Stomach (tissue), 9 donors: ENCODE measurements around the gene CAAP1. TPM values are rescaled to one million over a fixed set of nuclear protein-coding genes. Genes with fewer than 3 reads are reported as not detected.
"Not testable (repeated sequence)": the region's sequence is repeated elsewhere in the genome, so short reads cannot be mapped to it uniquely, and the experiment has no call there.

Experiments
- DNase-seq, 2 donors: peaks; one replicate each; pipeline versions ENCODE4 v3.0.0 to v3.0.0-alpha.2; 2013 to 2019
- H3K27ac ChIP-seq, 5 donors: fragments of 200-600 bp in 4 of 5; sonication (generic) in 4 of 5; one replicate each; pipeline ENCODE4 v1.5.1; 2013 to 2019; ENCODE audit warnings: mild to moderate bottlenecking in 1 of 5, moderate library complexity in 1 of 5
- H3K27me3 ChIP-seq, 3 donors: fragments of 200-600 bp; sonication (generic); one replicate each; pipeline ENCODE4 v1.5.1; 2017 to 2019; ENCODE audit warnings: mixed run types in 1 of 3
- H3K36me3 ChIP-seq, 4 donors: fragments of 200-600 bp; sonication (generic); 1 replicate in 3 of 4; 2 replicates in 1 of 4; pipeline ENCODE4 v1.5.1; 2016 to 2019
- H3K4me1 ChIP-seq, 4 donors: fragments of 200-600 bp; sonication (generic); one replicate each; pipeline ENCODE4 v1.5.1; 2016 to 2019
- H3K4me3 ChIP-seq, 4 donors: fragments of 200-600 bp; sonication (generic) in 3 of 4; one replicate each; pipeline ENCODE4 v1.5.1; 2016 to 2019; ENCODE audit warnings: mild to moderate bottlenecking in 1 of 4
- H3K9me3 ChIP-seq, 4 donors: fragments of 200-600 bp; sonication (generic); one replicate each; pipeline ENCODE4 v1.5.1; 2016 to 2019
- EP300 ChIP-seq: sonication (generic); formaldehyde crosslinking; IDR thresholded peaks from one replicate; pipeline ENCODE4 v1.6.1; 2017; ENCODE audit warnings: antibody characterized with exemption
- POLR2A ChIP-seq, 4 donors: fragments of 450-650 bp; IDR thresholded peaks; one replicate each; pipeline ENCODE4 v1.6.1; 2016; ENCODE audit warnings: antibody characterized with exemption in 4 of 4, control low read depth in 2 of 4, mild to moderate bottlenecking in 1 of 4, moderate library complexity in 1 of 4
- POLR2AphosphoS5 ChIP-seq, 3 donors: sonication (generic); formaldehyde crosslinking; IDR thresholded peaks; one replicate each; pipeline ENCODE4 v1.6.1; 2016; ENCODE audit warnings: antibody characterized with exemption in 3 of 3
- WGBS, 5 donors: extraction: QIAGEN DNeasy Blood & Tissue Kit in 3 of 5; methylation state at CpG; one replicate each; pipeline versions ENCODE4 v1.1.5 to v1.1.7; 2013 to 2018; 5-methylcytosine and 5-hydroxymethylcytosine counted together
- intact Hi-C: fragments of 100-400 bp; cut with DNase I; formaldehyde crosslinking; loops from one replicate; pipeline ENCODE4 v1.15.1; 2023; ENCODE audit warnings: low total_unique reads
- polyA plus RNA-seq, 3 donors: library from polyadenylated mRNA; stranded (reverse); fragments of 200-250 nt; gene quantifications; one replicate each; pipeline ENCODE4 v1.2.3, GENCODE V29; 2013
- total RNA-seq, 5 donors: library from RNA; depleted of rRNA; stranded (reverse); fragments of >200 nt; gene quantifications; one replicate each; pipeline versions ENCODE4 v1.1.0 to v1.2.3, GENCODE V29; 2014 to 2016
- TF ChIP-seq, protein P1 (sequence below), 7 experiments: fragments of 450-650 bp in 4 of 7; fragments of 200-600 bp in 3 of 7; sonication (generic) in 3 of 7; IDR thresholded peaks; one replicate each; pipeline ENCODE4 v1.5.1; 2016 to 2019; ENCODE audit warnings: antibody characterized with exemption in 7 of 7, control low read depth in 2 of 7, mild to moderate bottlenecking in 1 of 7
- donor health status: healthy with polysubstance abuse.
- donor health status: Bipolar disorder and iron deficiency.
- donor health status: healthy.

CAAP1 gene
- total and polyA plus RNA-seq, 8 donors = 8.7 to 58.9 (median 20.6) TPM

DNA sequence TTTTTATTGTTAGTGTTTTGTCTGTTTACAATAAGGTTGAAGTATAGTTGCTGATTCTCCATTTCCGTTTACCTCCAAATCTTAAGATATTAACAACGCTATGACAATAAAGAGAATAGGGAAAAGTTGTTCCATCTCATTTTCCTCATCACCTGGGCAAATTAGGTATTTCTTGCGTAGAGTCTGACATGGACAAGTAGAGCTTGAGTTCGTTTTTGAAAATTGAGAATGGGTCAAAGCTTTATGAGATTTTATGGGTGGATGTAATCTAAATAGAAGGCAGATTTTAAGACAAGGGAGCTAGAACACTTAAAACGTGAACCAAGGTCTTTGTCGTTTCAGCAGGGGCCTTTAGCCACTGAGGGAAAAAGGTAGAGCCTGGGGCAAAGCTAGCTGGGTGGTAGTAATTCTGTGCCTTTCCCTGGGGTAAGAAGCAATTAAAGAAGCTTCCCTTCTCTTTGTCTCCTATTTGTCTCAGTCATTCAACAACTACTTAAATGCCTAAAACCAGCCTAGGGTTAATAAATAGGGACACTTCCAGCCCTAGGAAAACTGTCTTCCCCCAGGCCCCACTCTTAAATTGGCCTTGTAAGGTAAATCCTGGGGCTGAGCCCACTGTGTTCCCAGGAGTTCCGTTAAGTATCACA, 551 bp upstream of the CAAP1 start:
- H3K4me3 ChIP-seq = peak overlapping the region; percentile 66 to 96 (median 80)
- peaks cover 0 to 7% (median 0%) of the 10 kb centered on the region in 4 donors for H3K9me3 ChIP-seq
- peaks cover 8 to 43% (median 32%) of the 10 kb centered on the region in 4 donors for H3K4me1 ChIP-seq
- peak overlapping the region in 4 of 5 donors; percentile 92 to 99 (median 94) for H3K27ac ChIP-seq
- no peaks in the 10 kb centered on the region for H3K27me3 ChIP-seq
- H3K36me3 ChIP-seq = no peaks in the 10 kb centered on the region
- WGBS, 5 donors = 21 to 33% (median 24%) methylated on average over 7 of the region's 7 CpGs
- intact Hi-C loops = no loop called here
- TF ChIP-seq, protein P1, sequence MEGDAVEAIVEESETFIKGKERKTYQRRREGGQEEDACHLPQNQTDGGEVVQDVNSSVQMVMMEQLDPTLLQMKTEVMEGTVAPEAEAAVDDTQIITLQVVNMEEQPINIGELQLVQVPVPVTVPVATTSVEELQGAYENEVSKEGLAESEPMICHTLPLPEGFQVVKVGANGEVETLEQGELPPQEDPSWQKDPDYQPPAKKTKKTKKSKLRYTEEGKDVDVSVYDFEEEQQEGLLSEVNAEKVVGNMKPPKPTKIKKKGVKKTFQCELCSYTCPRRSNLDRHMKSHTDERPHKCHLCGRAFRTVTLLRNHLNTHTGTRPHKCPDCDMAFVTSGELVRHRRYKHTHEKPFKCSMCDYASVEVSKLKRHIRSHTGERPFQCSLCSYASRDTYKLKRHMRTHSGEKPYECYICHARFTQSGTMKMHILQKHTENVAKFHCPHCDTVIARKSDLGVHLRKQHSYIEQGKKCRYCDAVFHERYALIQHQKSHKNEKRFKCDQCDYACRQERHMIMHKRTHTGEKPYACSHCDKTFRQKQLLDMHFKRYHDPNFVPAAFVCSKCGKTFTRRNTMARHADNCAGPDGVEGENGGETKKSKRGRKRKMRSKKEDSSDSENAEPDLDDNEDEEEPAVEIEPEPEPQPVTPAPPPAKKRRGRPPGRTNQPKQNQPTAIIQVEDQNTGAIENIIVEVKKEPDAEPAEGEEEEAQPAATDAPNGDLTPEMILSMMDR (IDR thresholded peaks at IDR 0.05) = no peak
- TF ChIP-seq POLR2AphosphoS5 (IDR thresholded peaks at IDR 0.05) (no peak), POLR2A (IDR thresholded peaks at IDR 0.05) (no peak), EP300 (no peak)
- DNase-seq = no peak

DNA sequence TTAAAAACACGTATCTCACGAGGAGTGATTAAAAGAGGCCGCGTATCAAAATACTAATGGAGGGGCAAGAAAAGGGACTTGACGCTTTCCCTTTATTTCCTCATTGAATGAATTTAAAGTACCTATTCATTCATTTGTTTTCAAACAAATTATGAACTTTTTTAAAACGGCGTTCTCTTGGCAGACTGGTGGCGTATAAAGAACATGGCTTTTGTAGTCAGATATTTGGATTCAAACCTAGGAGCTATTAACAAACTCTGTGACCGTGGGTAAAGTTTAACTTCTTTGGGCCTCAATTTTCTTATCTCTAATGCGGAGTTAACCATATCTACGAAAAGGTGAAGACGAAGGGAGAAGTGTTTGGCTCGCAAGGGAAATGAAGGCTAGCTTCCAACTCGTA, 876 bp downstream of the CAAP1 start:
- peak in 1 of 2 donors; percentile 26 for DNase-seq
- Histone ChIP-seq H3K9me3 (peaks cover 0 to 7% (median 0%) of the 10 kb centered on the region in 4 donors), H3K27ac (peak overlapping the region; percentile 92 to 99 (median 97)), H3K27me3 (no peaks in the 10 kb centered on the region), H3K4me1 (peaks cover 8 to 45% (median 33%) of the 10 kb centered on the region in 4 donors), H3K4me3 (peak overlapping the region; percentile 66 to 96 (median 80)), H3K36me3 (peaks cover 0 to 5% (median 4%) of the 10 kb centered on the region in 4 donors)
- TF ChIP-seq EP300 (no peak), POLR2AphosphoS5 (IDR thresholded peaks at IDR 0.05) (no peak), POLR2A (IDR thresholded peaks at IDR 0.05) (no peak)
- WGBS, 5 donors = 0 to 1% (median 1%) methylated on average over 14 of the region's 14 CpGs
- intact Hi-C loops = no loop called here

DNA sequence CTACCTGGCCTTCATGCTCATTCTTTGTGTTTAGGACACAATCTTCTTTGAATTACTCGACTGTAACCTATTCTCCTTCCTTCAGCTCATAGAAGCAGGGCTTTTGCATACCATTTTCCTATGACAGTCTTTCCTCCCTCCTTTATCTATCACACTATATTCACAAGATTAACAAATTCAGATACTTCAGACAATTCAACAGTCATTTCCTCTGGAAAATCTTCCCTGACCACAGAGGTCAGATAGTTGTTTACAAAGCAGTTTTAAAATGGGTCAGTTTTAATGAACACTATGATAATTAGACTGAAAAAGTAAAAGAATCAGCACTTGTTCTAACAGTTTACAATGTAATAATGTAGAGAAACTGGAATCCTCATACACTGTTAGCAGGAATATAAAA, 4.3 kb downstream of the CAAP1 start:
- Histone ChIP-seq H3K27me3 (no peaks in the 10 kb centered on the region), H3K4me1 (peaks cover 8 to 42% (median 31%) of the 10 kb centered on the region in 4 donors), H3K9me3 (no peaks in the 10 kb centered on the region), H3K36me3 (peaks cover 0 to 24% (median 19%) of the 10 kb centered on the region in 4 donors), H3K4me3 (no peak overlapping the region), H3K27ac (no peak overlapping the region)
- WGBS, 5 donors = 68 to 93% (median 83%) methylated on average over 1 of the region's 1 CpG
- TF ChIP-seq, protein P1 (IDR thresholded peaks at IDR 0.05) = no peak
- no peak for TF ChIP-seq POLR2A (IDR thresholded peaks at IDR 0.05)
- TF ChIP-seq POLR2AphosphoS5 (IDR thresholded peaks at IDR 0.05) = no peak
- no peak for TF ChIP-seq EP300
- no peak for DNase-seq
- intact Hi-C loops = no loop called here

DNA sequence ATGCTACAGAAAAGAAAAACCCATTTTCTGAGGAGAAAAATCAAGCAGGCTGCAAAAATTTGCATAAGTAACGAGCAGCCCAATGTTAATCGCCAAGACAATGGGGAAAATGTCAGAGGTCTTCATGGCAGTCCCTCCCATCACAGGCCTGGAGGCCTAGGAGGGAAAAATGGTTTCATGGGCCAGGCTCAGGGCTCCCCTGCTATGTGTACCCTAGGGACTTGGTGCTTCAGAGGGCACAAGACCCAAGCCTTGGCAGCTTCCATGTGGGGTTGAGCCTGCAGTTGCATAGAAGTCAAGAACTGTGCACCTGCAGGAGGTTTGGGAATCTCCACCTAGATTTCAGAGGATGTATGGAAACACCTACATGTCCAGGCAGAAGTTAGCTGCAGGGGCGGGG, 10.4 kb downstream of the CAAP1 start:
- Histone ChIP-seq H3K27me3 (no peaks in the 10 kb centered on the region), H3K9me3 (peaks cover 0 to 9% (median 4%) of the 10 kb centered on the region in 4 donors), H3K4me3 (no peak overlapping the region), H3K27ac (no peak overlapping the region), H3K36me3 (peaks cover 10 to 79% (median 66%) of the 10 kb centered on the region in 4 donors), H3K4me1 (no peaks in the 10 kb centered on the region)
- intact Hi-C loops = no loop called here
- DNase-seq = no peak
- WGBS, 5 donors = 96 to 100% (median 98%) methylated on average over 3 of the region's 3 CpGs
- TF ChIP-seq EP300 (no peak), POLR2AphosphoS5 (IDR thresholded peaks at IDR 0.05) (no peak), POLR2A (IDR thresholded peaks at IDR 0.05) (no peak)
- TF ChIP-seq, protein P1 (IDR thresholded peaks at IDR 0.05) = no peak

DNA sequence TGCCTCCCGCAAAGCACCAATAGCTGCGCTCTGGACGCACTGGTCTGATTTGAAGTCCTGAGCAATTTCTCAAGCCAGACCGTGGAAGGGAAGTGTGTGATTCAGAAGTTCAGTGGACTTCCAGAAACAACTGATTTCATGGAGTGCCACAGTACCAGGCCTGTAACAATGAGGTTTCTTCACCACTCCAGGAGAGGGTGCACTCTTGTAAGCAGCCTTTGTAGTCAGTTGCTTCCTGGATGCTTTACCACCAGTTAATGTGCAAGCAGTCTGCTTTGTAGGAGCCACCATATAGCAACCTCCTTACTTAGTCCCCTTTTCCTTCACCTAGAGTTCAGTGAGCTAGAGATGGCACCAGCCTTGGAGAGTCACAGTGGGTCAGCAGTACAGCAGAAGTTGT, 12.3 kb downstream of the CAAP1 start:
- DNase-seq = no peak
- intact Hi-C loops = no loop called here
- Histone ChIP-seq H3K27ac (no peak overlapping the region), H3K4me3 (no peak overlapping the region), H3K27me3 (no peaks in the 10 kb centered on the region), H3K36me3 (peaks cover 16 to 77% (median 67%) of the 10 kb centered on the region in 4 donors), H3K4me1 (no peaks in the 10 kb centered on the region), H3K9me3 (peaks cover 0 to 9% (median 4%) of the 10 kb centered on the region in 4 donors)
- WGBS, 5 donors = 86 to 99% (median 98%) methylated on average over 4 of the region's 4 CpGs
- TF ChIP-seq POLR2AphosphoS5 (IDR thresholded peaks at IDR 0.05) (no peak), POLR2A (IDR thresholded peaks at IDR 0.05) (no peak), EP300 (no peak)
- TF ChIP-seq, protein P1 (IDR thresholded peaks at IDR 0.05) = no peak

DNA sequence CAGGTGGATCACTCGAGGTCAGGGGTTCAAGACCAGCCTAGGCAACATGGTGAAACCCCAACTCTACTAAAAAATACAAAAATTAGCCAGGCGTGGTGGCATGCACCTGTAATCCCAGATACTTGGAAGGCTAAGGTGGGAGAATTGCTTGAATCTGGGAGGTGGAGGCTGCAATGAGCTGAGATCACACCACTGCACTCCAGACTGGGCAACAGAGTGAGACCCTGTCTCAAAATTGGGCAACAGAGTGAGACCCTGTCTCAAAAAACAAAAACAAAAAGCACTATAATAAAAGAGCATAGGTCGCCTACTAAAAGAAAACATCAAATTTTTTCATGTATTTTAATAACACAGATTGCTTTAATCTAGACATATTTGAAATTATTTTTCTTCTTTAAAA, 17.4 kb downstream of the CAAP1 start:
- peaks cover 6 to 45% (median 29%) of the 10 kb centered on the region in 4 donors for H3K36me3 ChIP-seq
- DNase-seq, H3K4me3 ChIP-seq, H3K9me3 ChIP-seq, H3K4me1 ChIP-seq, H3K27me3 ChIP-seq, H3K27ac ChIP-seq, intact Hi-C loops: not testable (repeated sequence)
- WGBS, 5 donors = 88 to 96% (median 95%) methylated on average over 3 of the region's 3 CpGs
